H9 (cell line): Measurements from ENCODE around the gene UBA1. TPM values are rescaled to one million over a fixed set of nuclear protein-coding genes. Genes with fewer than 3 reads are reported as not detected.

Source experiments
- total RNA-seq: library from RNA; stranded (reverse); gene quantifications from 2 replicates; pipeline ENCODE4 v1.2.1, GENCODE V29; 2021

The UBA1 gene
- total RNA-seq, 1 experiment from 2014 or later, result 427 TPM

Other genes with a start within 250 kb of the UBA1 start
- gene RGN, start 115.4 kb upstream of the UBA1 start, total RNA-seq, result 0.20 TPM in 1 of 2 replicates, not detected in the other
- 98.5 and 100 TPM in 2 replicates for gene NDUFB11, start 49.1 kb upstream of the UBA1 start, total RNA-seq
- gene RBM10, start 48.6 kb upstream of the UBA1 start, total RNA-seq, result 55.8 and 57.3 TPM in 2 replicates
- 224 and 226 TPM in 2 replicates for gene CDK16, start 24.9 kb downstream of the UBA1 start, total RNA-seq
- 150 and 153 TPM in 2 replicates for gene USP11, start 39.2 kb downstream of the UBA1 start, total RNA-seq
- gene ZNF157, start 176.7 kb downstream of the UBA1 start, total RNA-seq, result 0.81 TPM in 2 replicates